Measurements from ENCODE around the gene AATK. TPM values are rescaled to one million over a fixed set of nuclear protein-coding genes. Genes with fewer than 3 reads are reported as not detected.
A peak's percentile ranks its signal among the peaks of the same experiment; 100 is the strongest.

The AATK gene
- total RNA-seq, 2 experiments from 2014 or later, result 0.78 to 1.0 TPM

GRCh38 chr17:81142301-81143199, 23.5 kb downstream of the AATK start:
- Mint-ChIP-seq H3K4me3 (no peak overlapping the region), H3K4me1 (ENCODE audit: low read depth) (no peaks in the 10 kb centered on the region), H3K27ac (no peak overlapping the region), H3K36me3 (no peaks in the 10 kb centered on the region), H3K27me3 (peaks cover 2% of the 10 kb centered on the region), H3K9me3 (peaks cover 16% of the 10 kb centered on the region)
- CTCF ChIA-PET, result interaction anchor here (0.9 to 1.9 kb wide), 4 partner anchors 87 to 342 kb away, joined by 3 to 5 read pairs (median 4); no protein-coding TSS in a partner anchor
- POLR2A ChIA-PET, result no interaction called here
- intact Hi-C loops (cut with micrococcal nuclease), result loop anchor here (1.0 kb wide), 1 partner anchor 99 kb away; no protein-coding TSS in a partner anchor
- DNase-seq, result peak; percentile 77

DNA sequence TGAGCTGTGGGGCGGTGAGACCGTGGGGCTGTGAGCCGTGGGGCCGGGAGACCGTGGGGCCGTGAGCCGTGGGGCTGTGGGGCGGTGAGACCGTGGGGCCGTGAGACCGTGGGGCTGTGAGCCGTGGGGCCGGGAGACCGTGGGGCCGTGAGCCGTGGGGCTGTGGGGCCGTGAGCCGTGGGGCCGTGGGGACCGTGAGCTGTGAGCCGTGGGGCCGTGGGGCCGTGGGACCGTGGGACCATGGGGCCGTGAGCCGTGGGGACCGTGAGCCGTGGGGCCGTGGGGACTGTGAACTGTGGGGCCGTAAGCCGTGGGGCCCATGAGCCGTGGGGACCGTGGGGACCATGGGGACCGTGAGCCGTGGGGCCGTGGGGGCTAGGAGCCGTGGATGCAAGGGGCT, 25.3 kb downstream of the AATK start:
- Mint-ChIP-seq H3K36me3 (no peaks in the 10 kb centered on the region), H3K27me3 (peaks cover 2% of the 10 kb centered on the region), H3K9me3 (peaks cover 17% of the 10 kb centered on the region), H3K4me1 (ENCODE audit: low read depth) (no peaks in the 10 kb centered on the region), H3K27ac (no peak overlapping the region), H3K4me3 (no peak overlapping the region)
- intact Hi-C loops (cut with micrococcal nuclease), result no loop called here
- ChIA-PET CTCF (no interaction called here), POLR2A (no interaction called here)
- no peak for DNase-seq

- no peaks in the 10 kb centered on the region for H3K36me3 Mint-ChIP-seq
- H3K9me3 Mint-ChIP-seq, result peaks cover 17% of the 10 kb centered on the region
- ChIA-PET CTCF (no interaction called here), POLR2A (no interaction called here)
- intact Hi-C loops (cut with micrococcal nuclease), result no loop called here
- H3K4me3 Mint-ChIP-seq, result no peak overlapping the region
- no peaks in the 10 kb centered on the region for H3K4me1 Mint-ChIP-seq (ENCODE audit: low read depth)
- peaks cover 2% of the 10 kb centered on the region for H3K27me3 Mint-ChIP-seq
- no peak overlapping the region for H3K27ac Mint-ChIP-seq
- DNase-seq, result no peak
Measured at GRCh38 chr17:81140018-81140417, 26.0 kb downstream of the AATK start.

GRCh38 chr17:81139428-81139827, 26.6 kb downstream of the AATK start:
- ChIA-PET POLR2A (no interaction called here), CTCF (no interaction called here)
- intact Hi-C loops (cut with micrococcal nuclease), result no loop called here
- Mint-ChIP-seq H3K36me3 (no peaks in the 10 kb centered on the region), H3K4me3 (no peak overlapping the region), H3K9me3 (peaks cover 17% of the 10 kb centered on the region), H3K27ac (no peak overlapping the region), H3K27me3 (peaks cover 2% of the 10 kb centered on the region), H3K4me1 (ENCODE audit: low read depth) (no peaks in the 10 kb centered on the region)
- no peak for DNase-seq

DNA sequence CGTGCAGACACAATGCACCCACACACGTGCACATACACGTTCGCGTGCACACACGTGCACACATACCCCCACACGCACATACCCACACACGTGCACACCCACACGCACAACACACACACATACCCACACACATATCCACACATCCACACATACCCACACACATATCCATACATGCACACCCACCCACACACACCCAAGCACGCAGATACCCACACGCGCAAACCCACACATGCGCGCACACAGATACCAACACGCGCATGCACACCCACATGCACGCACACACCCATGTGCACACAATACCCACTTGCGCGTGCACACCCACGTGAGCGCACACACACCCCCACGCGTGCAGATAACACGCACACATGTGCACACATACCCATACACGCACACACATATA, 27.5 kb downstream of the AATK start:
- no peaks in the 10 kb centered on the region for H3K36me3 Mint-ChIP-seq
- CTCF ChIA-PET, result no interaction called here
- intact Hi-C loops (cut with micrococcal nuclease), result no loop called here
- no peaks in the 10 kb centered on the region for H3K4me1 Mint-ChIP-seq (ENCODE audit: low read depth)
- H3K27me3 Mint-ChIP-seq, result peaks cover 2% of the 10 kb centered on the region
- peak overlapping the region; percentile 30 for H3K27ac Mint-ChIP-seq
- H3K4me3 Mint-ChIP-seq, result no peak overlapping the region
- DNase-seq, result no peak
- POLR2A ChIA-PET, result no interaction called here
- peaks cover 17% of the 10 kb centered on the region for H3K9me3 Mint-ChIP-seq

DNA sequence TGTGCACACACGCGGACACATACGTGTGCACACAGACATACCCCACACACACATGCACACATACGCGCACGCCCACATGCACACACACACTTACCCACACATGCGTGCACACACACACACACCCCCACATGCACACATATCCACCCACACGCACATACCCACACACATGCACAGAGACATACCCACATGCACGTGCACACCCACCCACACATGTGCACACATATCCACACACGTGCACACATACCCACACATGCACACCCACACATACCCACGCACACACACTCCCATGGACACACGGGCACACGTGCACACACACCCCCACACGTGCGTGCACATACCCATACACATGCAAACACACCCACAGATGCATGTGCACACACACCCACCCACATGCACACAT, 27.9 kb downstream of the AATK start:
- POLR2A ChIA-PET, result no interaction called here
- DNase-seq, result no peak
- CTCF ChIA-PET, result no interaction called here
- H3K4me1 Mint-ChIP-seq (ENCODE audit: low read depth), result no peaks in the 10 kb centered on the region
- no peaks in the 10 kb centered on the region for H3K36me3 Mint-ChIP-seq
- intact Hi-C loops (cut with micrococcal nuclease), result no loop called here
- peaks cover 17% of the 10 kb centered on the region for H3K9me3 Mint-ChIP-seq
- H3K27me3 Mint-ChIP-seq, result peaks cover 2% of the 10 kb centered on the region
- H3K27ac Mint-ChIP-seq, result no peak overlapping the region
- H3K4me3 Mint-ChIP-seq, result no peak overlapping the region

- H3K4me1 Mint-ChIP-seq (ENCODE audit: low read depth), result no peaks in the 10 kb centered on the region
- no peaks in the 10 kb centered on the region for H3K36me3 Mint-ChIP-seq
- ChIA-PET CTCF (no interaction called here), POLR2A (no interaction called here)
- no peak overlapping the region for H3K4me3 Mint-ChIP-seq
- peaks cover 2% of the 10 kb centered on the region for H3K27me3 Mint-ChIP-seq
- intact Hi-C loops (cut with micrococcal nuclease), result no loop called here
- H3K9me3 Mint-ChIP-seq, result peaks cover 17% of the 10 kb centered on the region
- DNase-seq, result no peak
- H3K27ac Mint-ChIP-seq, result no peak overlapping the region
Measured at GRCh38 chr17:81137248-81137647, 28.8 kb downstream of the AATK start.

- H3K4me3 Mint-ChIP-seq, result no peak overlapping the region
- H3K9me3 Mint-ChIP-seq, result peaks cover 17% of the 10 kb centered on the region
- intact Hi-C loops (cut with micrococcal nuclease), result no loop called here
- H3K4me1 Mint-ChIP-seq (ENCODE audit: low read depth), result no peaks in the 10 kb centered on the region
- H3K27ac Mint-ChIP-seq, result no peak overlapping the region
- ChIA-PET CTCF (no interaction called here), POLR2A (no interaction called here)
- H3K36me3 Mint-ChIP-seq, result no peaks in the 10 kb centered on the region
- H3K27me3 Mint-ChIP-seq, result peaks cover 2% of the 10 kb centered on the region
- DNase-seq, result no peak
Measured at GRCh38 chr17:81136366-81136765, 29.7 kb downstream of the AATK start.

- Mint-ChIP-seq H3K27ac (no peak overlapping the region), H3K36me3 (no peaks in the 10 kb centered on the region), H3K9me3 (peaks cover 17% of the 10 kb centered on the region), H3K4me3 (no peak overlapping the region), H3K4me1 (ENCODE audit: low read depth) (no peaks in the 10 kb centered on the region), H3K27me3 (peaks cover 2% of the 10 kb centered on the region)
- ChIA-PET POLR2A (no interaction called here), CTCF (no interaction called here)
- intact Hi-C loops (cut with micrococcal nuclease), result no loop called here
- no peak for DNase-seq
Measured at GRCh38 chr17:81135505-81136278, 30.3 kb downstream of the AATK start.

DNA sequence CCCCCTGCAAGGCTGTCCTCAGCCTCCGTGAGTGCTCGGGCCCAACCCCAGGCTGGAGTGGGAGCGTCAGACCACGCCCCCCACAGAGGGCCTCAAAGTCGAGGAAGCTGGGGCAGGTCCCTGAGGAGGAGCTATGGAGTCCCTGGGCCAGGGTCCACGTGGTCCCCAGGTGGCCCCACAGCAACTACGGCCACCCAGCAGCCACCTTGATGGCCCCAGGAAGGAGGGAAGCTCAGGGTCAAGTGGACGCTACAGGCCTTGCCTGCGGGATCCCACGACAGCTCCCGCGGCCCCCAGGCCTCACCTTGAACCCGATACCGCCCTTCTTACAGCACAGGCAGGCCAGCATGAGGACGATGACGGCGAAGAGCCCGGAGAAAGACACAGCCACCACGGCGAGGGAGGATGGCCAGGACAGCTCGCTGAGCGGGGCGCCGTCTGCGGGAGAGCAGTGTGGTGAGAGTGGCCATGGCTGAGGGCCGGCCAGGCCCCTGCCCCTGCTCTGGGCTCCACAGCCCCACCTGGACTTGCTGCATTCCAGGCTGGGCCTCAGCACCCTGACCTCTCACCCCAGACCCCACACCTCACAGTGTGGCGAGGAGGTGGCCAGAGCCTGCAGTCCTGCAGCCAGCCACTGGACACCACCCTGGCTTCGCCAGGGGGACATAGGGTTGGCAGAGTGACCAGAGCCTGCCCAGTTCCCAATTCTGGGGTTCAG, 31.8 kb downstream of the AATK start:
- ChIA-PET CTCF (no interaction called here), POLR2A (no interaction called here)
- no peaks in the 10 kb centered on the region for H3K36me3 Mint-ChIP-seq
- H3K27me3 Mint-ChIP-seq, result no peaks in the 10 kb centered on the region
- DNase-seq, result no peak
- H3K9me3 Mint-ChIP-seq, result peaks cover 17% of the 10 kb centered on the region
- no peak overlapping the region for H3K4me3 Mint-ChIP-seq
- intact Hi-C loops (cut with micrococcal nuclease), result no loop called here
- H3K4me1 Mint-ChIP-seq (ENCODE audit: low read depth), result no peaks in the 10 kb centered on the region
- no peak overlapping the region for H3K27ac Mint-ChIP-seq

DNA sequence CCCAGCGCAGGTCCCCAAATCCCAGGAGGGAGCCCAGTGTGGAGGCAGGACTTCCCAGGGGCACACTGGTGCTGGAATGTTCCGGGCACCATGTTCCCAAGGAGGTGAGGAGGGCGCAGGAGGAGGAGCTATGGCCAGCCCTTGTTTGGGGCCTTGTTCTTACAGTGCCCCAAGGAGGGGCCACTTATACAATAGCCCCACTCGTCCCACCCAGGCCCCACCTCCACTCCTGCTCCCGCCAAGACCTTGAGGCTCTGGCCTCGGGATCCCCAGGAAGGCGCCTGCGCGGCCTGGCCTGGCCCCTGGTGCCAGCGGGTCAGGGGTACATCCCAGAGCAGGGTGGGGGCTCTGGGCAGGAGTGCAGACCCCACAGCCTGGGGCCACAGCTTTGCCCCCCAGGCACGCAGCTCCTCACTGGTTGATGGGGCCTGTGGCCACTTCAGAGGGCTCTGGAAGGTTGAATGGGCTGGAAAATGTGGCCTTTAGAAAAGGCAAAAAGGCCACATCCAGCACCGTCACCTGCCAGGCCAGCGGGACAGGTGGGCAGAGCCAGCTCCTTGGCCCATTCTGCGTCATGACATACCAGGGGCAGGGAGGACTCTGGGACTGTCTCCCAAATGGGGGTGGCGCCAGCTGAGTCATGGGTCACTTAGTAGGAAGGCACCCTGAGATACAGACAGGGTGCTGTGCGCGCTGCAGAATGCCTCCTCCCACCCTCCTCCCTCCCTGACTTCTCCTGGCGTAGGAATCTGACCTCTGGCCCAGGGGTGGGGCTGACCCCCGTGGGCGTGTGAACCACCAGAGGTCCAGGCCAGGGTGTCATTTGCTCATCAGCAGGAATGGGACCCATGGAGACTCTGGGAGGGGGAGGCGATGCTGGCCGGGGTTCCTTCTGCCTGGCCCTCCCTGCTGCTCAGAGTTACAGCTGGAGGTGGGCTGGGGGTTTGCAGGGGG, 33.0 kb downstream of the AATK start:
- Mint-ChIP-seq H3K9me3 (peaks cover 6% of the 10 kb centered on the region), H3K27me3 (no peaks in the 10 kb centered on the region), H3K4me3 (no peak overlapping the region), H3K27ac (no peak overlapping the region), H3K4me1 (ENCODE audit: low read depth) (no peaks in the 10 kb centered on the region), H3K36me3 (no peaks in the 10 kb centered on the region)
- ChIA-PET POLR2A (no interaction called here), CTCF (no interaction called here)
- DNase-seq, result no peak
- intact Hi-C loops (cut with micrococcal nuclease), result no loop called here

DNA sequence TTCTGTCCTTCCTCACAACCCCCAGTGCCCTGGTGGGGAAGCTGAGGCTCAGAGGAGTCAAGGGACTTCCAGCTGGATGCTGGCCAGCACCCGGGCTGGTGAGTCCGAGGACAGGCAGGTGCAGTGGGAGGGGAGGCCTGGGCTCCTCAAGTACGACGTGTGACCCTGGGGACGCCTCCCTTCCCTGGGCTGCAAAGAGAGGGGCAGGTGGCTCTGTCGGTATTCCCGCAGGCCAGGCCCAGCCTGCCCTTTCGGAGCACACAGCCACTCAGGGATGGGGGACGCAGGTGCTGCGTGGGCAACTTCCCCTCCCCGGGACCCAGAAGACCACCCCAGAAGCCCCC, 33.9 kb downstream of the AATK start:
- CTCF ChIA-PET, result no interaction called here

More for the DNA sequence above, 33.9 kb downstream of the AATK start:
- H3K27me3 Mint-ChIP-seq, result no peaks in the 10 kb centered on the region
- no peak overlapping the region for H3K4me3 Mint-ChIP-seq
- H3K9me3 Mint-ChIP-seq, result no peaks in the 10 kb centered on the region
- DNase-seq, result no peak
- H3K27ac Mint-ChIP-seq, result no peak overlapping the region
- H3K4me1 Mint-ChIP-seq (ENCODE audit: low read depth), result no peaks in the 10 kb centered on the region
- no peaks in the 10 kb centered on the region for H3K36me3 Mint-ChIP-seq
- intact Hi-C loops (cut with micrococcal nuclease), result no loop called here
- POLR2A ChIA-PET, result no interaction called here

Data from activated CD4-positive, alpha-beta memory T cell treated with anti-CD3 and anti-CD28 coated beads for 36 hours (primary cell).